Cardiac muscle cell (in vitro differentiated cells and primary cell): Measurements from ENCODE around the gene ILRUN. TPM values are rescaled to one million over a fixed set of nuclear protein-coding genes. Genes with fewer than 3 reads are reported as not detected.

Experiments
- DNase-seq, 2 donors: peaks; one replicate each; pipeline versions ENCODE4 v3.0.0 to v3.0.0-alpha.2; 2010 to 2017; ENCODE audit warnings: low read depth in 1 of 2, low spot score in 1 of 2
- H3K27ac ChIP-seq: fragments of 200-600 bp; sonication (generic); 2 replicates; pipeline ENCODE4 v1.5.1; 2016
- H3K27me3 ChIP-seq: fragments of 200-600 bp; sonication (generic); 2 replicates; pipeline ENCODE4 v1.6.0; 2016; ENCODE audit warnings: control low read depth
- H3K36me3 ChIP-seq: fragments of 200-600 bp; sonication (generic); 2 replicates; pipeline ENCODE4 v1.5.1; 2016; ENCODE audit warnings: control low read depth
- H3K4me1 ChIP-seq: fragments of 200-600 bp; sonication (generic); 2 replicates; pipeline ENCODE4 v1.8.1; 2017; ENCODE audit warnings: low read depth, mild to moderate bottlenecking, mixed run types
- H3K4me3 ChIP-seq: fragments of 200-600 bp; sonication (generic); 2 replicates; pipeline ENCODE4 v1.5.1; 2016; ENCODE audit warnings: mild to moderate bottlenecking
- H3K9me3 ChIP-seq: fragments of 200-600 bp; sonication (generic); 2 replicates; pipeline ENCODE4 v1.5.1; 2017; ENCODE audit warnings: low read depth, mild to moderate bottlenecking, control low read depth
- polyA plus RNA-seq: library from polyadenylated mRNA; unstranded; fragments of >200 nt; fragmentation: Nextera tagmentation; extraction: Ambion mirVana; gene quantifications from 2 replicates; pipeline ENCODE4 v1.2.1, GENCODE V29; 2016
- total RNA-seq: library from RNA; depleted of rRNA; stranded (reverse); fragments of >200 nt; gene quantifications from 2 replicates; pipeline ENCODE4 v1.2.3, GENCODE V29; 2016
- TF ChIP-seq, protein P1 (sequence below): IDR thresholded peaks from 2 replicates; pipeline ENCODE4 v1.5.1; 2012; ENCODE audit warnings: low read depth, mild to moderate bottlenecking, low read length

Gene ILRUN
- total and polyA plus RNA-seq, 2 experiments from 2014 or later: 14.6 to 55.9 TPM

DNA sequence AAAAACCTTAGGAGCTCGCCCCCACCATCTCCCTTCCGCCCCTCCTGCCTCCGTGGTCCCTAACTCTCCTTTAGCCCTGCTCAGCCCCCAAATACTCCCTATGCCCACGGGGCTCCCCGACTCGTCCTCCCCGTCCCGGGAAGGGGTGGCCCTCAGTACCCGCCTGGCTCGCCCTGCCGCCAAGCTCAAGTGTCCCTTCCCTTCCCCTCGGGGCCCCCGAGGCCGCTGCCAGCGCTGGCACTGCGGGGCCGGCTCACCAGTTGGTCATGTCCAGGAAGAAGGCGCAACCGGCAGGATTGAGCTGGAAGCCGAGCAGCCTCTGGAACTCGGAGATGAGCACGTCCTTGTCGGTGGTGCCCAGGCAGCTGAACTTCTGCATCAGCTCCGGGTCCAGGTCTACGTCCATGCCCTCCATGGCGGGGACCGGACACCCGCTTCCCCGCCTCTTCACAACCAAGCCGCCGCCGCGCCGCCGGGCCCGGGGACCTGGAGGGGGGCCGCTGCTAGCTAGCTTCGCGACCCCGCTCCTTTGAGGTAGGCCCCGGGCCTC lies 303 bp downstream of the ILRUN start:
- peak; percentile 49 to 70 for DNase-seq
- Histone ChIP-seq H3K27ac (peak overlapping the region; percentile 76), H3K9me3 (no peaks in the 10 kb centered on the region), H3K4me1 (peaks cover 12% of the 10 kb centered on the region), H3K4me3 (peak overlapping the region; percentile 62), H3K27me3 (no peaks in the 10 kb centered on the region), H3K36me3 (no peaks in the 10 kb centered on the region)
- TF ChIP-seq, protein P1, sequence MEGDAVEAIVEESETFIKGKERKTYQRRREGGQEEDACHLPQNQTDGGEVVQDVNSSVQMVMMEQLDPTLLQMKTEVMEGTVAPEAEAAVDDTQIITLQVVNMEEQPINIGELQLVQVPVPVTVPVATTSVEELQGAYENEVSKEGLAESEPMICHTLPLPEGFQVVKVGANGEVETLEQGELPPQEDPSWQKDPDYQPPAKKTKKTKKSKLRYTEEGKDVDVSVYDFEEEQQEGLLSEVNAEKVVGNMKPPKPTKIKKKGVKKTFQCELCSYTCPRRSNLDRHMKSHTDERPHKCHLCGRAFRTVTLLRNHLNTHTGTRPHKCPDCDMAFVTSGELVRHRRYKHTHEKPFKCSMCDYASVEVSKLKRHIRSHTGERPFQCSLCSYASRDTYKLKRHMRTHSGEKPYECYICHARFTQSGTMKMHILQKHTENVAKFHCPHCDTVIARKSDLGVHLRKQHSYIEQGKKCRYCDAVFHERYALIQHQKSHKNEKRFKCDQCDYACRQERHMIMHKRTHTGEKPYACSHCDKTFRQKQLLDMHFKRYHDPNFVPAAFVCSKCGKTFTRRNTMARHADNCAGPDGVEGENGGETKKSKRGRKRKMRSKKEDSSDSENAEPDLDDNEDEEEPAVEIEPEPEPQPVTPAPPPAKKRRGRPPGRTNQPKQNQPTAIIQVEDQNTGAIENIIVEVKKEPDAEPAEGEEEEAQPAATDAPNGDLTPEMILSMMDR: no peak

DNA sequence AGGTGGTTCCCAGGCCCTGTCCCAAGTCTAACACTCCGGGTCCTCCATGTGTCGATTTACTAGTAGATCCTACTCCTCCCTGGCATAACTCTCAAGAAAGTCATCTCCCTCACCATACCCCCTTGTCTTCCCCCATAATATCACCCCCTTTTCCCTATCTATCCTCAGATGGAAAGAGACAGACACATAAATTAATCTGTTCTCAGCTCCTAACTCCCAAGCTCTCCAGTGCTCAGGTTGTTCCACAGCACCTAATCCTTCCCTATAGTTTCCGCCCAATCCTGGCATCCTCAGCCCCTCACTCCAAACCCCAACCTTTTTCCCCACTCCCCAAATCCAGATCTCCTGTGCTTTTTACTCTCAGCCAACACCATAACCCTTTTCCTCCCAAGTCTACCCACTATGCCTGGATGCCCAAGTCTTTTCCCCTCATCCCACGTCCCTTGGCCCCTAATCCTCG lies 808 bp downstream of the ILRUN start:
- Histone ChIP-seq H3K27me3 (no peaks in the 10 kb centered on the region), H3K9me3 (no peaks in the 10 kb centered on the region), H3K36me3 (no peaks in the 10 kb centered on the region), H3K27ac (peak overlapping the region; percentile 76), H3K4me3 (peak overlapping the region; percentile 62), H3K4me1 (peaks cover 12% of the 10 kb centered on the region)
- DNase-seq: no peak
- TF ChIP-seq, protein P1: no peak

- no peak for DNase-seq
- Histone ChIP-seq H3K4me1 (peaks cover 12% of the 10 kb centered on the region), H3K4me3 (no peak overlapping the region), H3K27me3 (no peaks in the 10 kb centered on the region), H3K9me3 (no peaks in the 10 kb centered on the region), H3K36me3 (no peaks in the 10 kb centered on the region), H3K27ac (no peak overlapping the region)
- TF ChIP-seq, protein P1: no peak
Observed at GRCh38 chr6:34692280-34692679, 4.3 kb downstream of the ILRUN start.

- no peak overlapping the region for H3K4me3 ChIP-seq
- DNase-seq: no peak
- peaks cover 5% of the 10 kb centered on the region for H3K4me1 ChIP-seq
- no peaks in the 10 kb centered on the region for H3K27me3 ChIP-seq
- H3K9me3 ChIP-seq: no peaks in the 10 kb centered on the region
- H3K27ac ChIP-seq: no peak overlapping the region
- no peaks in the 10 kb centered on the region for H3K36me3 ChIP-seq
- TF ChIP-seq, protein P1: no peak
Observed at GRCh38 chr6:34689742-34690141, 6.8 kb downstream of the ILRUN start.

DNA sequence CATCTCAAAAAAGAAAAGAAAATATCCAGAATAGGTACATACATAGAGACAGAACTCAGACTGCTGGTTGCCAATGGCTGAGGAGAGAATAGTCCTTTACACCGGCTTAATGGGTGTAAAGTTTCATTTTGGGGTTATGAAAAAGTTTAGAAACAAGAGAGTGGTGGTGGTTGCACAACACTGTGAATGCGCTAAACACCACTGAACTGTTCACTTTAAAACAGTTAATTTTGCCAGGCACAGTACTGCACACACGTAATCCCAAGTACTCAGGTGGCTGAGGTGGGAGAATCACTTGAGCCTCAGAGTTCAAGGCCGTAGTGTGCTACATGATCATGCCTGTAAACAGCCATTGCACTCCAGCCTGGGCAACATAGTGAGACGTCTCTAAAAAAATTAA lies 7.6 kb downstream of the ILRUN start:
- H3K27me3 ChIP-seq: no peaks in the 10 kb centered on the region
- H3K27ac ChIP-seq: no peak overlapping the region
- H3K9me3 ChIP-seq: no peaks in the 10 kb centered on the region
- TF ChIP-seq, protein P1: no peak
- no peaks in the 10 kb centered on the region for H3K4me1 ChIP-seq
- no peak overlapping the region for H3K4me3 ChIP-seq
- no peak for DNase-seq
- no peaks in the 10 kb centered on the region for H3K36me3 ChIP-seq
